Osteoblast (primary cell): Measurements from ENCODE around the gene SBNO2. TPM values are rescaled to one million over a fixed set of nuclear protein-coding genes. Genes with fewer than 3 reads are reported as not detected.

Source experiments
- DNase-seq: peaks from one replicate; pipeline ENCODE4 v3.0.0; 2011; ENCODE audit warnings: low spot score, mixed read lengths; ENCODE audit not compliant: insufficient read length; ENCODE audit errors: missing footprints
- H2AFZ ChIP-seq: 2 replicates; pipeline ENCODE4 v1.6.0; 2011; ENCODE audit warnings: mild to moderate bottlenecking, low read length
- H3K27ac ChIP-seq: 2 replicates; pipeline ENCODE4 v1.5.1; 2011; ENCODE audit warnings: mild to moderate bottlenecking, low read depth, low read length, moderate library complexity
- H3K27me3 ChIP-seq: 2 replicates; pipeline ENCODE4 v1.6.0; 2012; ENCODE audit warnings: mild to moderate bottlenecking, control low read depth, inconsistent platforms, low read length, moderate library complexity; ENCODE audit not compliant: insufficient read depth
- H3K36me3 ChIP-seq: 2 replicates; pipeline ENCODE4 v1.5.1; 2011; ENCODE audit warnings: mild to moderate bottlenecking, low read length, control low read depth, moderate library complexity; ENCODE audit not compliant: insufficient read depth
- H3K4me1 ChIP-seq: 2 replicates; pipeline ENCODE4 v1.5.1; 2011; ENCODE audit warnings: mild to moderate bottlenecking, low read length, control low read depth, moderate library complexity; ENCODE audit not compliant: insufficient read depth
- H3K4me2 ChIP-seq: 2 replicates; pipeline ENCODE4 v1.6.0; 2011; ENCODE audit warnings: mild to moderate bottlenecking, low read length; ENCODE audit not compliant: insufficient read depth
- H3K4me3 ChIP-seq: fragments of 200-600 bp; sonication (generic); 3 replicates; pipeline ENCODE4 v1.5.1; 2012; ENCODE audit warnings: mild to moderate bottlenecking, low read length, inconsistent platforms; ENCODE audit not compliant: insufficient read depth
- H3K79me2 ChIP-seq: 2 replicates; pipeline ENCODE4 v1.6.0; 2012; ENCODE audit warnings: mild to moderate bottlenecking, low read length, control low read depth, inconsistent platforms; ENCODE audit not compliant: insufficient read depth
- H3K9me3 ChIP-seq: 2 replicates; pipeline ENCODE4 v1.5.1; 2011; ENCODE audit warnings: low read depth, low read length, control low read depth
- H4K20me1 ChIP-seq: 2 replicates; pipeline ENCODE4 v1.6.0; 2012; ENCODE audit warnings: mild to moderate bottlenecking, low read length, control low read depth; ENCODE audit not compliant: insufficient read depth
- total RNA-seq: library from RNA; depleted of rRNA; stranded (reverse); fragments of >200 nt; gene quantifications from 2 replicates; pipeline ENCODE4 v1.2.3, GENCODE V29; 2012
- TF ChIP-seq, protein P1 (sequence below): IDR thresholded peaks from 2 replicates; pipeline ENCODE4 v1.5.1; 2011; ENCODE audit warnings: mild to moderate bottlenecking, low read depth, low read length, moderate library complexity; ENCODE audit errors: extremely low read depth

The SBNO2 gene
- total RNA-seq, 1 donor: 69.1 TPM

DNA sequence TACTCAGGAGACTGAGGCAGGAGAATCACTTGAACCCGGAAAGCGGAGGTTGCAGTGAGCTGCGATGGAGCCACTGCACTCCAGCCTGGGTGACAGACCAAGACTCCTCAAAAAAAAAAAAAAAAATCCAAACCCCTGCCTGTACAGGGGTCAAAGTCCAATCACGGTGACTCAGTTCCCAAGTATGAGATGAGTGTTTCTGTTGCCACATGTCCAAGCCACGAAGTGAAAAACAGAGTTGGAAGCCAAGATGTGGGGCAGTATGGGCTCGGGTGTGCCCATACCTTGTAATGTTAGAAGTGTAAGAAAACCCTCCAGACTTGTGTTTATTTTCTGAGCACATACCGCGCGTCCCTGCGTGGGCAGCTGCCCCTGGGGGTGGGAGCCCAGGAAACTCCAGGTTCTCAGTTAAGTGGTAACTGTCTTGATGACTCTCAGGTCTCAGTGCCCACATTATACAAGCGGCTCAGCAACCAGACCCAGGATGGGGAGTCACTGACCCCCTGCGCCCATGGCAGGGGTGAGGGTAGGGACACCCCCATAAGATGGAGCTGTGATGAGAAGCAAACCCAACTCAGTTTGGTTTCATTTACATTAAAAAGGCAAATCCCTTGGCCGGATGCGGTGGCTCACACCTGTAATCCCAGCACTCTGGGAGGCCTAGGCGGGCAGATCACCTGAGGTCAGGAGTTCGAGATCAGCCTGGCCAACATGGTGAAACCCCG is 71.5 kb downstream of the SBNO2 start:
- Histone ChIP-seq H3K9me3 (no peaks in the 10 kb centered on the region), H3K4me1 (peaks cover 44% of the 10 kb centered on the region), H3K27ac (peak overlapping the region; percentile 97), H4K20me1 (peaks cover 27% of the 10 kb centered on the region), H2AFZ (no peak overlapping the region), H3K27me3 (no peaks in the 10 kb centered on the region), H3K4me3 (peak overlapping the region; percentile 51), H3K36me3 (peaks cover 17% of the 10 kb centered on the region), H3K79me2 (no peaks in the 10 kb centered on the region), H3K4me2 (peak overlapping the region; percentile 84)
- DNase-seq: peak; percentile 97
- TF ChIP-seq, protein P1, sequence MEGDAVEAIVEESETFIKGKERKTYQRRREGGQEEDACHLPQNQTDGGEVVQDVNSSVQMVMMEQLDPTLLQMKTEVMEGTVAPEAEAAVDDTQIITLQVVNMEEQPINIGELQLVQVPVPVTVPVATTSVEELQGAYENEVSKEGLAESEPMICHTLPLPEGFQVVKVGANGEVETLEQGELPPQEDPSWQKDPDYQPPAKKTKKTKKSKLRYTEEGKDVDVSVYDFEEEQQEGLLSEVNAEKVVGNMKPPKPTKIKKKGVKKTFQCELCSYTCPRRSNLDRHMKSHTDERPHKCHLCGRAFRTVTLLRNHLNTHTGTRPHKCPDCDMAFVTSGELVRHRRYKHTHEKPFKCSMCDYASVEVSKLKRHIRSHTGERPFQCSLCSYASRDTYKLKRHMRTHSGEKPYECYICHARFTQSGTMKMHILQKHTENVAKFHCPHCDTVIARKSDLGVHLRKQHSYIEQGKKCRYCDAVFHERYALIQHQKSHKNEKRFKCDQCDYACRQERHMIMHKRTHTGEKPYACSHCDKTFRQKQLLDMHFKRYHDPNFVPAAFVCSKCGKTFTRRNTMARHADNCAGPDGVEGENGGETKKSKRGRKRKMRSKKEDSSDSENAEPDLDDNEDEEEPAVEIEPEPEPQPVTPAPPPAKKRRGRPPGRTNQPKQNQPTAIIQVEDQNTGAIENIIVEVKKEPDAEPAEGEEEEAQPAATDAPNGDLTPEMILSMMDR: no peak

- peaks cover 5% of the 10 kb centered on the region for H3K36me3 ChIP-seq
- H3K4me1 ChIP-seq: peaks cover 44% of the 10 kb centered on the region
- H3K4me2 ChIP-seq: peak overlapping the region; percentile 84
- no peaks in the 10 kb centered on the region for H3K27me3 ChIP-seq
- no peak overlapping the region for H2AFZ ChIP-seq
- H3K4me3 ChIP-seq: no peak overlapping the region
- peaks cover 15% of the 10 kb centered on the region for H4K20me1 ChIP-seq
- no peak for DNase-seq
- H3K79me2 ChIP-seq: no peaks in the 10 kb centered on the region
- TF ChIP-seq, protein P1: no peak
- H3K27ac ChIP-seq: peak overlapping the region; percentile 97
- no peaks in the 10 kb centered on the region for H3K9me3 ChIP-seq
Measured at GRCh38 chr19:1101337-1101698, 72.8 kb downstream of the SBNO2 start.

GRCh38 chr19:1098177-1099051 is 75.7 kb downstream of the SBNO2 start:
- H3K4me2 ChIP-seq: no peak overlapping the region
- H3K27me3 ChIP-seq: no peaks in the 10 kb centered on the region
- peaks cover 17% of the 10 kb centered on the region for H3K79me2 ChIP-seq
- H3K4me1 ChIP-seq: peaks cover 47% of the 10 kb centered on the region
- no peaks in the 10 kb centered on the region for H3K9me3 ChIP-seq
- H2AFZ ChIP-seq: no peak overlapping the region
- no peak overlapping the region for H3K4me3 ChIP-seq
- peak overlapping the region; percentile 48 for H3K27ac ChIP-seq
- H4K20me1 ChIP-seq: peaks cover 12% of the 10 kb centered on the region
- H3K36me3 ChIP-seq: no peaks in the 10 kb centered on the region
- no peak for DNase-seq
- TF ChIP-seq, protein P1: no peak

DNA sequence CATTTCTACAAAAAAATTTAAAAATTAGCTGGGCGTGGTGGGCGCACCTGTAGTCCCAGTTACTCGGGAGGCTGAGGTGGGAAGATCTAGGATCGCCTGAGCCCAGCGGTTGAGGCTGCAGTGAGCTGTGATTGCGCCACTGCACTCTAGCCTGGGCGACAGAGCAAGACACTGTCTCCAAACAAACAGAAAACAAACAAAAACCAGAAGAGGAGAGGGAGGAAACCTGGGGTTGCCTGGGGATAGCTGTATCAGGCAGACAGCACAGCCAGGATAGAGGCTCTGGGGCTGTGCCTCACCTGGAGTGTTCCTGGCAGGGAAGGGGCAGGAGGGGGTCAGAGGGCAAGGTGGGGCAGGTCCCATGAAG is 76.3 kb downstream of the SBNO2 start:
- no peaks in the 10 kb centered on the region for H3K27me3 ChIP-seq
- no peaks in the 10 kb centered on the region for H3K36me3 ChIP-seq
- no peak overlapping the region for H3K27ac ChIP-seq
- TF ChIP-seq, protein P1: no peak
- H2AFZ ChIP-seq: no peak overlapping the region
- no peak overlapping the region for H3K4me3 ChIP-seq
- H3K9me3 ChIP-seq: no peaks in the 10 kb centered on the region
- peaks cover 12% of the 10 kb centered on the region for H4K20me1 ChIP-seq
- peaks cover 41% of the 10 kb centered on the region for H3K4me1 ChIP-seq
- no peak for DNase-seq
- H3K4me2 ChIP-seq: no peak overlapping the region
- H3K79me2 ChIP-seq: peaks cover 24% of the 10 kb centered on the region
